Epidermal melanocyte (primary cell): ENCODE measurements around the gene CIT.
"Not testable (repeated sequence)": the region's sequence is repeated elsewhere in the genome, so short reads cannot be mapped to it uniquely, and the experiment has no call there.

Experiments
- DNase-seq: peaks from one replicate; pipeline ENCODE4 v3.0.0; 2011; ENCODE audit warnings: low spot score; ENCODE audit not compliant: insufficient read length

The CIT gene, protein sequence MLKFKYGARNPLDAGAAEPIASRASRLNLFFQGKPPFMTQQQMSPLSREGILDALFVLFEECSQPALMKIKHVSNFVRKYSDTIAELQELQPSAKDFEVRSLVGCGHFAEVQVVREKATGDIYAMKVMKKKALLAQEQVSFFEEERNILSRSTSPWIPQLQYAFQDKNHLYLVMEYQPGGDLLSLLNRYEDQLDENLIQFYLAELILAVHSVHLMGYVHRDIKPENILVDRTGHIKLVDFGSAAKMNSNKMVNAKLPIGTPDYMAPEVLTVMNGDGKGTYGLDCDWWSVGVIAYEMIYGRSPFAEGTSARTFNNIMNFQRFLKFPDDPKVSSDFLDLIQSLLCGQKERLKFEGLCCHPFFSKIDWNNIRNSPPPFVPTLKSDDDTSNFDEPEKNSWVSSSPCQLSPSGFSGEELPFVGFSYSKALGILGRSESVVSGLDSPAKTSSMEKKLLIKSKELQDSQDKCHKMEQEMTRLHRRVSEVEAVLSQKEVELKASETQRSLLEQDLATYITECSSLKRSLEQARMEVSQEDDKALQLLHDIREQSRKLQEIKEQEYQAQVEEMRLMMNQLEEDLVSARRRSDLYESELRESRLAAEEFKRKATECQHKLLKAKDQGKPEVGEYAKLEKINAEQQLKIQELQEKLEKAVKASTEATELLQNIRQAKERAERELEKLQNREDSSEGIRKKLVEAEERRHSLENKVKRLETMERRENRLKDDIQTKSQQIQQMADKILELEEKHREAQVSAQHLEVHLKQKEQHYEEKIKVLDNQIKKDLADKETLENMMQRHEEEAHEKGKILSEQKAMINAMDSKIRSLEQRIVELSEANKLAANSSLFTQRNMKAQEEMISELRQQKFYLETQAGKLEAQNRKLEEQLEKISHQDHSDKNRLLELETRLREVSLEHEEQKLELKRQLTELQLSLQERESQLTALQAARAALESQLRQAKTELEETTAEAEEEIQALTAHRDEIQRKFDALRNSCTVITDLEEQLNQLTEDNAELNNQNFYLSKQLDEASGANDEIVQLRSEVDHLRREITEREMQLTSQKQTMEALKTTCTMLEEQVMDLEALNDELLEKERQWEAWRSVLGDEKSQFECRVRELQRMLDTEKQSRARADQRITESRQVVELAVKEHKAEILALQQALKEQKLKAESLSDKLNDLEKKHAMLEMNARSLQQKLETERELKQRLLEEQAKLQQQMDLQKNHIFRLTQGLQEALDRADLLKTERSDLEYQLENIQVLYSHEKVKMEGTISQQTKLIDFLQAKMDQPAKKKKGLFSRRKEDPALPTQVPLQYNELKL (N-terminal part only)

DNA sequence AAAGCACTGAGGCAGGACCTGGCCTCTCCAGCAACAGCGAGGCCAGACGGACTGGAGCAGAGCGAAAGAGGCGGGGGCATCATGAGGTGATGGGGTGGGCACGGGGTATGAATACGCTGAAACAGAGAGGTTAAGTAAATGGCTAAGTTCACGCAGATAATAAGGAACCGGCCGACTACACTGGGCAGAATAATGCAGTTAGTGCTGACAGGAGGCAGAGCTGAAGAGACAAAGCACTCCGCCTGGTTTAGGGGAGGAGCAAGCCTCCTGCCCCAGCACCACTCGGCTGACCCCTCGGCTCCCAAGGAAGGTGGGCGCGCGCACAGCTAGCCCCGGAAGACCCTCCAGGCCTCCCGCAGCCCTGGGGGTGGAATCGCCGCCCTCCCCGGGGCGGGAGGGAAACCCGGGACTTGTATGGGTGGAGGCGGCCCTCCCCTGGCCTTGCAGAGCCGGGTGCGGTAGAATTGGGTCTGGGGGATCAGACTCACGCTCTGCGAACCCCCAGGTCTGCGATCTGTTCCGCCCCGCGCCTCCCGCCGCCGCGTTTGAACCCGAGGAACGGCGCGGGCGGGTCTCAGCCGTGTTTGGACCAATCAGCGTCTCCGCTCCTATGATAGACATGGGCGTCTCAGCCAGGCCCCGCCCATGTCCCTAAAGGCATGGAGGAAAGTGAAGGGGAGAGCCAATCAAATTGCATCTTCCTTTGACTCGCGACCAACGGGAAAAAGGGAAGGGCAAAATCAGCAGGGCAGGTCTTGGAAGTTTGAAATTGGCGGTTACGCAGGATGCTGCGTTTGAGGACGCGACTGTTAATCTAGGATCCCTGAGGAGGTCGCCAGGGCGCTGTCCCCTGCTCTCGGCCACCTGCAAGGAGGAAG lies at the start of gene CIT:
Gene CIT, minus strand, starts transcription at position 560 of the 878 bp plus-strand sequence. CDS start 1,152 bp downstream, outside the sequence.
- peak; percentile 95 for DNase-seq

DNA sequence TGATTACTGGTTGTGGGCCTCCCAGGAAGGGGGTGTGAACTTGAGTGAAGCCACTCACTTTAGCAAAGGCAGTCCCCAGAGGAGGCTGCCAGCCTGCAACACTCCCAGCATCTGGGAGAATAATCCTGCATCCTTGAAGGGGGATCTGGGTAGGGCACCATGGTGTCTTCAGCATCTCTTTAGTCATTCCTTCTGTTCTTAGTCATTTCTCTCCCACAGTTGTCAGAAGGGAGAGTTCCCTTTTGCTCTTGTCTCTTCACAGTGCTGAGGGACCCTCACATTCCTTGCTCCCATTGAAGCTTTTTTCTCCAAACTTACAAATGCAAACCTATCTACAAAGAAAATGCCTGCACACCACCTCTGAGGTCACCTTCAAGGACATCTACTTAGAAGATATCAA lies 48.1 kb upstream of the CIT start:
- DNase-seq, result no peak

DNA sequence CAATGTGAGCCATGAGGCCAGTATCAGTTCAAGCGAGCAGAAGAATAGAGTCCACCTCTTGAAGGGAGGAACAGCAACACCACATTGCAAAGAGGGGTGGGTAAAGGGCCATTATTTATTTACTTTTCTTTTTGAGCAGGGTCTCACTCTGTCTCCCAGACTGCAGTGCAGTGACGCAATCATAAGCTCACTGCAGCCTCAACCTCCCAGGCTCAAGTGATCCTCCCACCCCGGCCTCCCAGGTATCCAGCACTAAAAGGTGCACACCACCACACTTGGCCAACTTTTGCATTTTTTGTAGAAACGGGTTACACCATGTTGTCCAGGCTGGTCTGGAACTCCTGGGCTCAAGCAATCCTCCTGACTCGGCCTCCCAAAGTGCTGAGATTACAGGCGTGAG lies 42.9 kb upstream of the CIT start:
- DNase-seq, result no peak

DNA sequence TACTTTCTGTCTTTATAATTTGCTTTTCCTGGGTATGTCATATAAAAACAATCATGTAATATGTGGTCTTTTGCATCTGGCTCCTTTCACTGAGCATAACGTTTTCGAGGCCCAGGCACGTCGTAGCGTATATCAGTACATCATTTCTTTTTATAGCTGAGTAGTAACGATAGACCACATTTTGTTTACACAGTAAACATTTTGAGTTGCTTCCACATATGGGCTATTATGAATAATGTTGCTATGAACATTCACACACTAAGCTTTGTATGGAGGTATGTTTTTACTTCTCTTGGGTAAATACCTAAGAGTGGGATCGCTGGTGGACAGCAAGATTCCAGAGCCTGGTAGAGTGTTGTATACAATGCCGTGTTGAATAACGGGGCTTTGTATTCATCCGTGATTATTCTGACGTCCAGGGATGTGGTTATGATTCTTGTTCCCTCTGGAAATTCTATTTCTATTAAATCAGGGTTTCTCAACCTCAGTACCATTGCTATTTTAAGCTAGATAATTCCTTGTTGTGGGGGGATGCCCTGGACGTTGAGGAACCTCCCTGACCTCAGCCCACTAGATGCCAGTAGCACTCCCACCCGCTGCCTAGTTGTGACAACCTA lies 38.9 kb upstream of the CIT start:
- DNase-seq, result no peak

DNA sequence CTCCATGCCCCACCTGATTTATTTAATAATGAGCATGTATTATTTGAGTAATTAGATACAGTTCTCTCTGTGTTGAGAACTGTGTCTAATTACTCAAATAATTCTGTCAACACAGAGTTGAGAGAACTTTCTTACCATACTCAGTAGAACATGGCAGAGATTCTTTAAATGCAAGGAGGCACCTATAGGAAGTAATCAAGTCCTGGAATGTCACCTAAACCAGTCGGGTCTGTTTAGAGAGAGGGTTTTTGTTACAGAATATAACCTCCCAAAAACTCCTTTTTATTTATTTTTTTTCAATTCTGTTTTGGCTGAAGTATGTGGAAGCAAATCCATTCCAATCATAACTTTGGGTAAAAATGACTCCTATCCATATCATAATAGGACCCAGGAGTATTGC lies 37.5 kb upstream of the CIT start:
- DNase-seq, result no peak

DNA sequence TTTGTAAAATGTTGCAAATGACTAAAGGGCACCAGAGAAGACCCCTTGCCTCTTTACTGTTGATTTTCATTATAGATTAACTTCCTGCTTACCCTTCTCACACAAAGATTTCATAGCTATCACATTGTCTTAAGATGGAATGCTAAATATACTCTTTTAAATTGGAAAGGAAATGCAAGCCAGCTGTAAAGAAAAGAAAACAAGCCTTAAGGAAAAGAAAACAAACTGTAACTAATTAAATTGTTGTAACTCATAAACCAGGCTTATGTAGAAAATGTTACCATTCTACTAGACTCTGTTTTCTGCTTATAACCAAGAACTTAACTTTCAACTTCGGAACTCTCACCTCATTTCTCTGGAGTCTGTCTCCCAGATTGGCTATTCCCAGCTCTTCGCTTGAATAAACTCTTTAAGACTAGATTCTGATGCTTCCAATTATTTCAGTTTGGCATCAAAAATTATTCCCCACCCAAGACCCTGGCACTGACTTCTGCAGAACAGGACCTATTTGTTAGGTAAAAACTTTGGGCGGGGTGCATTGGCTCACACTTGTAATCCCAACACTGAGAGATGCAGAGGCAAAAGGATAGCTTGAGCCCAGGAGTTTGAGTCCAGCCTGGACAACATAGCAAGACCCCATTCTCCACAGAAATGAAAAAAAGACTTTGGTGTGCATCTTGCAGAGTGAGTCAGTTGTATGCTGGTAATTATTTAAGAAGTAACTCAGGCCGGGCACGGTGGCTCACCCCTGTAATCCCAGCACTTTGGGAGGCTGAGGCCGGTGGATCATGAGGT lies 36.6 kb upstream of the CIT start:
- DNase-seq, result no peak

DNA sequence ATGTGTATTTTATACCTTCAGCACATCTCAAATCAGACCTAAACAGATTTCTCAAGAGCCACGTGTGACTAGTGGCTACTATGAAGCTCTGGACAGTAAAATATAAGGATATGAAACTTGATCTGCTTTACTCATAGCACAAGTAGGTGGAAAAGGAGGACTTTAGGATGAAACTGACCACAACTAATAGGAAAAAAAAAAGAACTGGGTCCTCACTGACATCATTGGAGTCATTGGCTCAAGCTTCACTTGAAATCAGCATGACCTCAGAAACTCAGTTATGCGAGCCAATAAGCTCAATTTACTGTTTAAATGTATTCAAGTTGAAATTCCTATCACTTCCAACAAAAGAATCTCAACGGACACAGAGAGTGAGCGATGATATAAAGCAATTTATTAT lies 34.1 kb upstream of the CIT start:
- no peak for DNase-seq

DNA sequence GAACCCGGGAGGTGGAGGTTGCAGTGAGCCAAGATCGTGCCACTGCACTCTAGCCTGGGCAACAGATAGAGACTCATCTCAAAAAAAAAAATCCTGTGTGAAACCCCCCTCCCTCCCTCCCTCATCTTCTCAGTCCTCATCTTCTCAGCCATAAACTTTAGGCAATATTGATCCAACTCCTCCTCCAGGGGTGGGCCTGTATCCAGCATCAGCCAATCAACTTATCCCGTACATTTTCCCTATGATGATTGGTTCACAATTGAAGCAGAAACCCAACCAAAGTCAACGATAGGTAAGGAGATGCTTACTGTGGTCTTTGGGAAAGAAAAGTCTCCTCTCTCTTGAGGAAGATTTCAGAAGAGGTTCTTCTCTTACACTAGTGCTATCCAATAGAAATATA lies 33.5 kb upstream of the CIT start:
- no peak for DNase-seq

DNA sequence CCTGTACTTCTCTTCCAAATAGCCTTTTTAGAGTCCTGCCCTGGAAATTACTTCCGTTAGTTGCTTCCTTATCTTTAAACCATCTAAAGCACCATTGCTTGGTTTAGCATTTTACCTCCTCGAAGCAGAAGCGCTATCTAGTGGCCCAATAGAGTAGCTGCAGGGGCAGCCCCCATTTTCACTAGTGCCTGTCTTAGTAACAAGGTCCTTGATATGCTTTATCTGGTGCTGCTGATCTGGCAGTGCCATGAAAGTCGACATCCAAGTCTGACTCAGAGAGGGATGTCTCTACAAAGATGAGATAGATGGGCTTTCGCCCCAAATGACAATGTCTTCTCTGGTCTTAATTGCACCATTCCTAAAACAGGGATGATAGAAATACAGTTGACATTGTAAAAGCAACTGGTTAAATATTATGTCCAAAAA lies 25.0 kb upstream of the CIT start:
- peak; percentile 72 for DNase-seq

DNA sequence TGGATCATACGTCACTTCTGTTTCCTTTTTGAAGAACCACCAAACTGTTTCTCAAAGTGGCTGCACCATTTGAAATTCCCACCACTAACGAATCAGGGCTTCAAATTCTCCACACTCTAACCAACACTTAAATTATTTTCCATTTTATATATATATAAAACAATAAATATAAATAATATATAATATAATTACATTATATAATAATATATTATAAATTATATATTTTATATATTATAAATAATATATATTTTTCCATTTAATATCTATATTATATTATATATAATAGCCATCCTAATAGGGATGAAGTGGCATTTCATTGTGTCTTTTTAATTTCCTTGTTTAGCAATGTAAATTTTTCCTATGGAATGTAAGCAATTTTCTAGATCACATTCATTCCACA lies 24.6 kb upstream of the CIT start:
- no peak for DNase-seq

DNA sequence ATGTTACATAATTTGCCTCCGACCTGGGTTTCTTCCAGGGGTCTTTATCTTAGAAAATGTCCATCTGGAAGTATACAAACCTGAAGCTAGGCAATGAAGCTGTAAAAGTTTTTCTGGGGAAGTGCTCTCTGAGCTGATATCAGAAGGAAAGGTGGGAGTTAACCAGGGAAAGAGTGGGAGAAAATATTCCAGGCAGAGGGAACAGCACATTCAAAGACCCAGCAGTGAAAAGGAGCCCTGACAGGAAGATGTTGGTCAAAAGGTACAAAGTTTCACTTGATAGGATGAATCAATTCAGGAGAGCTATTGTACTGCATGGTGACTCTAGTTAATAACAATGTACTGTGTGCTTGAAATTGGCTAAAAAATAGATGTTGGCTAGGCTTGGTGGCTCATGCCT lies 17.8 kb upstream of the CIT start:
- no peak for DNase-seq

DNA sequence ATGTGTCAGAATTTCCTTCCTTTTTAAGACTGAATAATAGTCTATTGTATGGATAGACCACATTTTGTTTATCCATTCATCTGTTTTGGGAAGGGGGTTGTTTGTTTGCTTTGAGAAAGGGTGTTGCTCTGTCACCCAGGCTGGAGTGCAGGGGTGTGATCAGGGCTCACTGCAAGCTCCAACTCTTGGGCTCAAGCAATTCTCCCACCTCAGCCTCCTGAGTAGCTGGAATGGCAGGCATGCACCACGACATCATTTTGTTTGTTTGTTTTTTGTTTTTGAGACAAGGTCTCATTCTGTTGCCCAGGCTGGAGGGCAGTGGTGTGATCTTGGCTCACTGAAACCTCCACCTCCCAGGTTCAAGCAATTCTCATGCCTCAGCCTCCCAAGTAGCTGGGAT lies 15.5 kb upstream of the CIT start:
- not testable (repeated sequence) for DNase-seq

DNA sequence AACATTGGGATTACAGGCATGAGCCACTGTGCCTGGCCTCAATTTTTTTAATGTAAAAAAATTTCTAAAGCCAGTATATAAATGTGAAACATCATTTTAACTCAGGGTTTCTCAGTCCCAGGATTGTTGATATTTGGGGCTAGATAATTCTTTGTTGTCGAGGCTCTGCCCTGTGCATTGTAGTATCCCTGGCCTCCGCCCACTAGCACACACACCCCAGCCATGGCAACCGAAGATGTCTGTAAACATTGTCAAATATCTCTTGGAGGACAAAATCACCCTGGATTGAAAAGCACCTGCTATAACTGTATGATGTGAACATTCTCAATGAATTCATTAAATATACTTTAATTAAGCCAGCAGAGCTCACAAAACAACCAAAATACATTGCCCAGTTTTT lies 8.4 kb upstream of the CIT start:
- no peak for DNase-seq

DNA sequence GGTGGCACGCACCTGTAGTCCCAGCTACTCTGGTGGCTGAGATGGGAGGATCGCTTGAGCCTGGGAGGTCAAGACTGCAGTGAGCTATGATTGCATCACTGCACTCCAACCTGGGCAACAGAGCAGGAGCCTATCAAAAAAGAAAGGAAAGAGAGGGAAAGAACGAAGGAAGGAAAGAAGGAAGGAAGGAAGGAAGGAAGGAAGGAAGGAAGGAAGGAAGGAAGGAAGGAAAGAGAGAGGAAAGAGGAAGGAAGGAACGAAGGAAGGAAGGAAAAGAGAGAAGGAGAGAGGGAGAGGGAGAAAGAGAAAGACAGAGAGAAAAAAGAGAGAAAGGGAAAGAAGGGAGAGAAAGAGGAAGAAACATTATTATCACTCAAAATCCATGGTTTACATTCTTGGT lies 6.7 kb upstream of the CIT start:
- not testable (repeated sequence) for DNase-seq

DNA sequence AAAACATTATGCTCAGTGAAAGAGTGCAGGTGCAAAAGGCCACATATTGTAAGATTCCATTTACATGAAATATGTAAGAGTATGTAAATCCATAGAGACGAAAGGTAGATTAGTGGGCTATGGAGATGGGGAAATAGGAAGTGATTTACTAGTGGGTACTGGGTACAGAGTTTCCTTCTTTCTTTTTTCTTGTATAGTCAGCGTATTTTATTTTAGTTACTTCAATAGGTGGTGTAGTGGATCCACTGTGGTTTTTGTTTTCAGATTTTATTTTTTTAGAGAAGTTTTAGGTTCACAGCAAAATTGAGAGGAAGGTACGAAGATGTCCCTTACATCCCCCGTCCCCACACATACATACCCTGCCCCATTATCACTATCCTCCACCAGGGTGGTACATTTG lies 6.1 kb upstream of the CIT start:
- no peak for DNase-seq

DNA sequence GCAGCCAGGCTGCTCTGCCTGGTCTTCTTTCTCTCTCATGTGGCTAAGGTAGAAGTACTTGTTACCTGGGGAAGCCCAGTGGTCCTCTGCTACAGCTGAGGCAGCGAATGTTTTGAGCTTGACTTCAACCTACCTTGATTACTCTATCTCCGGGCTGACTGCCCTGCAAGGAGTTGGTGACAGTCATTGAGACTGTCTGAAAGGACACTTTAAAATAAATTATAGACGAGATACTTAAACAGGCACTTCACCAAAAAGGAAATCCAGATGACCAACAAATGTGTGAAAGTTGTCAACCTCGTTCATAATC lies 474 bp upstream of the CIT start:
- DNase-seq, result no peak

DNA sequence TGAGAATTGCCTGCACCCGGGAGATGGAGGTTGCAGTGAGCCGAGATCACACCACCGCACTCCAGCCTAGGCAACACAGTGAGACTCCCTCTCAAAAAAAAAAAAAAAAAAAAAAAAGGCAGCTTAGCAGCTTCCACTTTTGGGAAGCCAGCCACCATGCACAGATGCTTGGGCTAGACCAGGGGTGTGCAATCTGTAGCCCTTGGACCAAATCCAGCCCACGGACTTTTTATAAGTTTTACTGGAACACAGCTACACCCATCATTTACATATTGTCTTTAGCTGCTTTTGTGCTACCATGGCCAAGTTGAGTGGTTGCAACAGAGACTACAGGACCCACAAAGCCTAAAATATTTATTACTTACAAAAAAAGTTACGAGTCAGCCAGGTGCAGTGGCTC lies 6.7 kb downstream of the CIT start:
- DNase-seq, result no peak

DNA sequence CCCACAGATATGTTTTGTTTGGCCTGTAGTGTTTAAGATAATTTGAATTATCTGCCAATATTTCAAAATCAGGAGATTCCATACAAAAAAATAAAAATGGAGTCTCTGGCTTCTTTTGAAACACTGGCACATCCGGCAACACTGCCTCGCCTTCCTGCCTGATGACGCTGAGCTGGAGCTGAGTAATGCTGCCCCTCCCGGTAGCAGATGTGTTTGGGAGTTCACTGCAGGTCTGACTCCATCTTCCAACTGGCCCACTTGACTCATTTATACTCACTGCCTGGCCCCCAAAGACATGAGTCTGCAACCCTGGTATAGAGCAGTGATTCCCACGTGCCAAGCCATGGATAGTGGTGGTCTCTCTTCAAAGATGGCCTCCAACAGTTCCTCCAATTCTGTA lies 7.4 kb downstream of the CIT start:
- no peak for DNase-seq

DNA sequence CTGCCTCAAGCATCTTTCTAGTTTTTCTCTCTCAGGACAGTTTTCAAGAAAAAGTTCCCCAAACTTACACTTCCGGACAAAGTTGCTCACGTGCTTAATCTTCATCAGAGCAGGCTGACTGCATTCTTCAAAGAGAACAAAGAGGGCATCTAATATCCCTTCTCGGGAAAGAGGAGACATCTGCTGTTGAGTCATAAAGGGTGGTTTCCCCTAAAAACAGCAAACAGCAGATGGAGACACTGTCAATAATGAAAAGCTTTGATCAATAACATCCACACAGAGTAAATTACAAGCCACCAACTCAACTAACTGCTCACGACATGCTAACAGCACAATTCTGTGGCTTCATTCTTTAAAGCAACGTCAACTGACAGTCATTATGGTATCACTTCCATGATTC lies 8.1 kb downstream of the CIT start:
- peak; percentile 64 for DNase-seq

DNA sequence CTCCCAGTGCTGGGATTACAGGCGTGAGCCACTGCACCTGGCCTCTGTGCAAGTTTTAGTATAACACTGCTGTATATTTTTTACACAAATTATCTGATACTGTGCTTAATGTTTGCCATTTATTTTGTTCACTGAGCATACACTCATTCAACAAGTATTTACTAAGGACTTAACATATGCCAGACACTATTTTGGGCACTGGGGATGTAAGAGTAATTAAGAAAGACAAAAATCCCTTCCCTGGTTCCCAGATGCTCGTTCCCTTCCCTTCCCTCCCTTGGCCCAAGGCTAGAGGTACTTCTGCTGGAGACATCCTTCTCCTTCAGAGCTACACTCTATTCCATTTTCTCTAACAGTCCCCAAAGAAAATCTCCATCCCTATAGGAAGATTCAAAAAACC lies 12.5 kb downstream of the CIT start:
- DNase-seq, result no peak
